OCI-LY7 (cell line): Measurements from ENCODE around the gene TP73. TPM values are rescaled to one million over a fixed set of nuclear protein-coding genes. Genes with fewer than 3 reads are reported as not detected.

ENCODE experiments used
- BruUV-seq: library from RNA; stranded (reverse); fragments of 400-500 nt; replicated peaks from 2 replicates; lab custom pipeline; 2021; lab: Mats Ljungman, UMichigan
- CTCF ChIA-PET: fragments of 300-600 bp; sonication (Branson Sonifier 250); formaldehyde crosslinking; loops from one replicate; lab custom pipeline; 2022; ENCODE audit warnings: antibody characterized with exemption; ENCODE audit not compliant: unreplicated experiment; lab: Charles Lee
- POLR2A ChIA-PET: fragments of 300-600 bp; sonication (Branson Sonifier 250); formaldehyde crosslinking; loops from one replicate; lab custom pipeline; 2022; ENCODE audit warnings: antibody characterized with exemption; lab: Charles Lee
- DNase-seq: peaks from one replicate; pipeline ENCODE4 v3.0.0-alpha.2; 2015; ENCODE audit warnings: low spot score
- H2AFZ ChIP-seq: fragments of 200-600 bp; sonication (generic), shearing (Covaris generic); 2 replicates; pipeline ENCODE4 v1.6.1; 2014; ENCODE audit warnings: mild to moderate bottlenecking, antibody characterized with exemption, low read length, moderate library complexity
- H3K27ac ChIP-seq: fragments of 200-600 bp; sonication (generic); 2 replicates; pipeline ENCODE4 v1.5.1; 2014; ENCODE audit warnings: mixed run types, low read depth, mild to moderate bottlenecking, moderate library complexity, low read length, inconsistent platforms; ENCODE audit not compliant: poor library complexity, severe bottlenecking
- H3K36me3 ChIP-seq: fragments of 200-600 bp; sonication (generic); 2 replicates; pipeline ENCODE4 v1.6.1; 2014; ENCODE audit warnings: mild to moderate bottlenecking, antibody characterized with exemption, low read length, moderate library complexity, mixed read lengths; ENCODE audit not compliant: insufficient read depth
- H3K4me1 ChIP-seq: fragments of 200-600 bp; sonication (generic); 2 replicates; pipeline ENCODE4 v1.5.1; 2014; ENCODE audit warnings: mild to moderate bottlenecking, low read length; ENCODE audit not compliant: insufficient read depth, poor library complexity, severe bottlenecking
- H3K4me2 ChIP-seq: fragments of 200-600 bp; sonication (generic); 2 replicates; pipeline ENCODE4 v1.6.1; 2014; ENCODE audit warnings: mild to moderate bottlenecking, low read length
- H3K4me3 ChIP-seq: fragments of 200-600 bp; sonication (generic); 2 replicates; pipeline ENCODE4 v1.5.1; 2014; ENCODE audit warnings: mild to moderate bottlenecking, low read depth, low read length; ENCODE audit not compliant: poor library complexity, severe bottlenecking
- H3K79me2 ChIP-seq: fragments of 200-600 bp; sonication (generic); 2 replicates; pipeline ENCODE4 v1.6.1; 2016; ENCODE audit warnings: low read depth, mild to moderate bottlenecking, low read length, moderate library complexity, mixed read lengths; ENCODE audit not compliant: insufficient read depth
- H3K9me2 ChIP-seq: fragments of 200-600 bp; sonication (generic); 2 replicates; pipeline ENCODE4 v1.6.1; 2016; ENCODE audit warnings: mild to moderate bottlenecking, low read length, mixed read lengths; ENCODE audit not compliant: insufficient read depth
- H3K9me3 ChIP-seq: fragments of 200-600 bp; sonication (generic); 2 replicates; pipeline ENCODE4 v1.6.1; 2014; ENCODE audit warnings: mild to moderate bottlenecking, mixed run types, low read length, mixed read lengths
- H4K20me1 ChIP-seq: fragments of 200-600 bp; sonication (generic); 2 replicates; pipeline ENCODE4 v1.6.1; 2014; ENCODE audit warnings: mild to moderate bottlenecking, antibody characterized with exemption, low read length, moderate library complexity, mixed read lengths; ENCODE audit not compliant: insufficient read depth
- EZH2phosphoT487 ChIP-seq: fragments of 200-600 bp; sonication (generic); IDR thresholded peaks from 2 replicates; pipeline ENCODE4 v1.6.1; 2018; ENCODE audit warnings: low read depth, borderline replicate concordance, mild to moderate bottlenecking, mixed run types, antibody characterized with exemption, low read length, moderate library complexity, mixed read lengths
- intact Hi-C: fragments of 100-400 bp; cut with micrococcal nuclease; formaldehyde crosslinking; loops from one replicate; pipeline ENCODE4 v1.10.0; 2022; ENCODE audit not compliant: unreplicated experiment
- total RNA-seq, 2 experiments: library from RNA; depleted of rRNA in 1 of 2; stranded (reverse); fragments of >200 nt in 1 of 2; shearing (Covaris generic) in 1 of 2; gene quantifications; 2 replicates each; pipeline ENCODE4 v1.2.3, GENCODE V29; 2014 to 2022
- TF ChIP-seq, protein P1 (sequence below): fragments of 200-600 bp; sonication (generic); conservative IDR thresholded peaks from 2 replicates; pipeline ENCODE4 v1.5.1; 2014; ENCODE audit warnings: mild to moderate bottlenecking, antibody characterized with exemption, low read length, moderate library complexity, mixed read lengths

Gene TP73
- total RNA-seq, 2 experiments from 2014 or later: 0.48 TPM; not detected in 1

DNA sequence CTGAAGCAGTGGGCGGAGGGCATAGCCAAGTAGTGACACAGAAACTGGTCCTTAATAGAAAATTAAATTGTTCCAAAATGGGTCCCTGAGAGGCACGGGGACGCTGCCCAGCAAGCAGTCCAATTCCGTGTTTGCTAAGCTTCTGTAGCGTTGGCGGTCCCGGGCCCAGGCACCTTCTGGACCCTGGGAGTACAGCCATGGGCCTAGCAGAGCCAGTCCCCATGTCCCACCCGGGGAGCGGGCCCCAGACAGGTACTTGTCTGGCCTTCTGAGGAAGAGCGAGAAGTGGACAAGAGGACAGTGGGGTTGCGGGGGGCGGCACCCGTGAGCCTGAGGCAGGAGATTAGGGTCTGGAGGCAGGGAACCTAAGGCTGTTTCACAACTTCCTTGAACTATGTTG lies 88.4 kb downstream of the TP73 start:
- no TSS peak for BruUV-seq
- TF ChIP-seq, protein P1, sequence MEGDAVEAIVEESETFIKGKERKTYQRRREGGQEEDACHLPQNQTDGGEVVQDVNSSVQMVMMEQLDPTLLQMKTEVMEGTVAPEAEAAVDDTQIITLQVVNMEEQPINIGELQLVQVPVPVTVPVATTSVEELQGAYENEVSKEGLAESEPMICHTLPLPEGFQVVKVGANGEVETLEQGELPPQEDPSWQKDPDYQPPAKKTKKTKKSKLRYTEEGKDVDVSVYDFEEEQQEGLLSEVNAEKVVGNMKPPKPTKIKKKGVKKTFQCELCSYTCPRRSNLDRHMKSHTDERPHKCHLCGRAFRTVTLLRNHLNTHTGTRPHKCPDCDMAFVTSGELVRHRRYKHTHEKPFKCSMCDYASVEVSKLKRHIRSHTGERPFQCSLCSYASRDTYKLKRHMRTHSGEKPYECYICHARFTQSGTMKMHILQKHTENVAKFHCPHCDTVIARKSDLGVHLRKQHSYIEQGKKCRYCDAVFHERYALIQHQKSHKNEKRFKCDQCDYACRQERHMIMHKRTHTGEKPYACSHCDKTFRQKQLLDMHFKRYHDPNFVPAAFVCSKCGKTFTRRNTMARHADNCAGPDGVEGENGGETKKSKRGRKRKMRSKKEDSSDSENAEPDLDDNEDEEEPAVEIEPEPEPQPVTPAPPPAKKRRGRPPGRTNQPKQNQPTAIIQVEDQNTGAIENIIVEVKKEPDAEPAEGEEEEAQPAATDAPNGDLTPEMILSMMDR: no peak
- TF ChIP-seq EZH2phosphoT487: no peak
- POLR2A ChIA-PET: no interaction called here

DNA sequence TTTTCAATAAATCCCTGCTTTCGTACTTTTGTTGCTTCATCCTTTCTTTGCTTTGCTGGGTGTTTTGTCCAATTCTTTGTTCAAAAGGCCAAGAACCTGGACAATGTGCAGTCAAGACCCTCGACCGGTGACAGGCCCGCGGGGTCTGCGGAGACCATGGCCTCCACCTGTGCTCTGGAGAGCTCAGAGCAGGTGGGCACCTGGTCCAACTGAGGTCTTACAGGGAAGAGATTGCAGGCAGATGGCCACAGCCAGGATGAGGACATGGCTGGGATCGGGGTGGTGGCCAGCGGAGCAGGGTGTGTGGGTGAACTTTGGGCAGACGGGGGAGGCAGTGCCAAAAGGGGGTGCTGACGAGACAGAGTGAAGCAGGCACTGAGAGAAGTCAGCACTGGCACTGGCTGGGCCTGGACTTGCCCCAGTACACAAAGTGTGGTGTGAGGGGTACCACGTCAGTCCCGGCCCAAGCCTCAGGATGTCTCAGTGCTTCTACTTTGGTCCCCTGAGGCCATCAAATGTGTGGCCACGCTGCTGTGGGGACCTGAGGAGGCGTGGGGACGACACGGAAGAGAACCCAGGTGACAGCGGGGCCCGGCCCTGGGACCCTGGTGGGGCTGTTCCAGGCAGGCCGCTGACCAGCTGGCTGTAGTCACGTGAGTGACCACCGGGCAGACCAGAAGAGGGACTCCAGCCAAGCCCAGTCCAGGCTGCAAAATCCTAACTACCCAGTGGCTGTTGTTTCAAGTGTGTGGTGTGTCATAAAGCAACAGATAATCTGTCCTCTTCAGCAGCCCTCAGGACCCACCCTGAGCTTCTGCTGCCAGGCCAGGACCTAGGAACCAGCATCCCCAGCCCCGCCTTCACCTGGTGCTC lies 89.5 kb downstream of the TP73 start:
- no peak overlapping the region for H3K4me3 ChIP-seq
- no peak for TF ChIP-seq EZH2phosphoT487
- TF ChIP-seq, protein P1: no peak
- no peaks in the 10 kb centered on the region for H4K20me1 ChIP-seq
- no peak overlapping the region for H3K27ac ChIP-seq
- ChIA-PET POLR2A (no interaction called here), CTCF (no interaction called here)
- BruUV-seq: no TSS peak
- no peaks in the 10 kb centered on the region for H3K9me3 ChIP-seq
- no peak for DNase-seq
- H3K9me2 ChIP-seq: no peaks in the 10 kb centered on the region
- no peaks in the 10 kb centered on the region for H3K36me3 ChIP-seq
- H2AFZ ChIP-seq: no peak overlapping the region
- intact Hi-C loops: no loop called here
- H3K4me2 ChIP-seq: no peak overlapping the region
- H3K4me1 ChIP-seq: no peaks in the 10 kb centered on the region
- no peaks in the 10 kb centered on the region for H3K79me2 ChIP-seq

More for the DNA sequence above, 88.4 kb downstream of the TP73 start:
- no peak overlapping the region for H3K4me3 ChIP-seq
- H3K9me2 ChIP-seq: no peaks in the 10 kb centered on the region
- CTCF ChIA-PET: no interaction called here
- no peaks in the 10 kb centered on the region for H3K9me3 ChIP-seq
- DNase-seq: no peak
- H3K27ac ChIP-seq: no peak overlapping the region
- no peaks in the 10 kb centered on the region for H4K20me1 ChIP-seq
- intact Hi-C loops: no loop called here
- no peaks in the 10 kb centered on the region for H3K36me3 ChIP-seq
- no peaks in the 10 kb centered on the region for H3K4me1 ChIP-seq
- no peak overlapping the region for H2AFZ ChIP-seq
- no peaks in the 10 kb centered on the region for H3K79me2 ChIP-seq
- H3K4me2 ChIP-seq: no peak overlapping the region
